GM23338 (cell line): ENCODE data around the gene CATSPER3. TPM values are rescaled to one million over a fixed set of nuclear protein-coding genes. Genes with fewer than 3 reads are reported as not detected.

Experiments used
- ATAC-seq: fragments of 200-7000 bp; cut with Tn5 transposase; 3 replicates; pipeline ENCODE4 v1.9.1; 2020
- DNase-seq: peaks from one replicate; pipeline ENCODE4 v3.0.0-alpha.2; 2015; ENCODE audit warnings: low spot score
- H2AFZ ChIP-seq: fragments of 200-600 bp; sonication (generic); 2 replicates; pipeline ENCODE4 v1.8.0; 2016; ENCODE audit warnings: antibody characterized with exemption, mild to moderate bottlenecking, moderate library complexity
- H3F3A ChIP-seq: fragments of 200-600 bp; sonication (generic); replicated peaks from 2 replicates; pipeline ENCODE4 v1.8.0; 2017; ENCODE audit warnings: antibody characterized with exemption, mixed run types, low read depth
- H3K27ac ChIP-seq: fragments of 200-600 bp; sonication (generic); 2 replicates; pipeline ENCODE4 v1.6.1; 2016; ENCODE audit warnings: low read depth
- H3K27me3 ChIP-seq: fragments of 200-600 bp; sonication (generic); 2 replicates; pipeline ENCODE4 v1.8.0; 2016; ENCODE audit warnings: mild to moderate bottlenecking, mixed run types, moderate library complexity; ENCODE audit not compliant: insufficient read depth
- H3K36me3 ChIP-seq: fragments of 200-600 bp; sonication (generic); 2 replicates; pipeline ENCODE4 v1.8.0; 2016; ENCODE audit warnings: mild to moderate bottlenecking; ENCODE audit not compliant: insufficient read depth
- H3K4me1 ChIP-seq: fragments of 200-600 bp; sonication (generic); 2 replicates; pipeline ENCODE4 v1.8.0; 2016; ENCODE audit warnings: mild to moderate bottlenecking, moderate library complexity; ENCODE audit not compliant: insufficient read depth
- H3K4me2 ChIP-seq: fragments of 200-600 bp; sonication (generic); 2 replicates; pipeline ENCODE4 v1.7.1; 2017; ENCODE audit warnings: mixed run types
- H3K4me3 ChIP-seq: fragments of 200-600 bp; sonication (generic); 2 replicates; pipeline ENCODE4 v1.6.1; 2016; ENCODE audit warnings: mixed run types
- H3K79me2 ChIP-seq: fragments of 200-600 bp; sonication (generic); replicated peaks from 2 replicates; pipeline ENCODE4 v1.8.0; 2017; ENCODE audit warnings: mild to moderate bottlenecking; ENCODE audit not compliant: insufficient read depth
- H3K9me2 ChIP-seq: fragments of 200-600 bp; sonication (generic); 2 replicates; pipeline ENCODE4 v1.8.0; 2017; ENCODE audit not compliant: insufficient read depth
- H4K20me1 ChIP-seq: fragments of 200-600 bp; sonication (generic); replicated peaks from 2 replicates; pipeline ENCODE4 v1.8.0; 2017; ENCODE audit warnings: mild to moderate bottlenecking; ENCODE audit not compliant: insufficient read depth
- H3K27ac Mint-ChIP-seq: 2 replicates; pipeline ENCODE4 v1.8.0; 2020; ENCODE audit warnings: inconsistent platforms, mild to moderate bottlenecking, moderate library complexity, mixed read lengths
- H3K27me3 Mint-ChIP-seq: 3 replicates; pipeline ENCODE4 v1.8.0; 2022; ENCODE audit warnings: low read depth, mild to moderate bottlenecking, moderate library complexity, mixed read lengths, inconsistent platforms; ENCODE audit not compliant: insufficient read depth, poor library complexity
- H3K36me3 Mint-ChIP-seq: 3 replicates; pipeline ENCODE4 v1.8.0; 2021; ENCODE audit warnings: low read depth, mild to moderate bottlenecking, inconsistent platforms, moderate library complexity, mixed read lengths
- H3K4me1 Mint-ChIP-seq: 3 replicates; pipeline ENCODE4 v1.8.0; 2020; ENCODE audit warnings: mild to moderate bottlenecking, inconsistent platforms, mixed read lengths
- H3K4me3 Mint-ChIP-seq: 3 replicates; pipeline ENCODE4 v1.8.0; 2021; ENCODE audit warnings: moderate library complexity, mild to moderate bottlenecking, inconsistent platforms, mixed read lengths
- H3K9me3 Mint-ChIP-seq: 3 replicates; pipeline ENCODE4 v1.8.0; 2020; ENCODE audit warnings: moderate library complexity, mild to moderate bottlenecking, inconsistent platforms, mixed read lengths
- CREB1 ChIP-seq: fragments of 250-450 bp; sonication (Bioruptor Pico); IDR thresholded peaks from 2 replicates; pipeline ENCODE4 v1.5.0; 2020; ENCODE audit warnings: low read depth, mild to moderate bottlenecking, moderate library complexity
- EZH2 ChIP-seq: fragments of 200-600 bp; sonication (generic); IDR thresholded peaks from one replicate; pipeline ENCODE4 v1.8.0; 2017; ENCODE audit warnings: antibody characterized with exemption, mild to moderate bottlenecking, low read depth; ENCODE audit not compliant: unreplicated experiment
- EZH2phosphoT487 ChIP-seq: fragments of 200-600 bp; sonication (generic); IDR thresholded peaks from one replicate; pipeline ENCODE4 v1.8.1; 2018; ENCODE audit warnings: antibody characterized with exemption; ENCODE audit not compliant: unreplicated experiment
- NANOG ChIP-seq: IDR thresholded peaks from 2 replicates; pipeline ENCODE4 v1.6.1; 2016; ENCODE audit warnings: antibody characterized with exemption, borderline replicate concordance
- POLR2AphosphoS5 ChIP-seq: IDR thresholded peaks from 2 replicates; pipeline ENCODE4 v1.6.1; 2016; ENCODE audit warnings: antibody characterized with exemption, low read depth
- STAT1 ChIP-seq: IDR thresholded peaks from one replicate; pipeline ENCODE4 v1.6.1; 2016; ENCODE audit warnings: antibody characterized with exemption; ENCODE audit not compliant: unreplicated experiment
- ZNF114 ChIP-seq: fragments of 250-450 bp; sonication (Bioruptor Pico); IDR thresholded peaks from 2 replicates; pipeline ENCODE4 v1.5.0; 2020; ENCODE audit warnings: mild to moderate bottlenecking, moderate library complexity
- ZNF331 ChIP-seq: fragments of 250-450 bp; sonication (Bioruptor Pico); IDR thresholded peaks from 2 replicates; pipeline ENCODE4 v1.5.0; 2020; ENCODE audit warnings: low read depth, mild to moderate bottlenecking, moderate library complexity
- polyA plus RNA-seq: library from polyadenylated mRNA; unstranded; fragments of >200 nt; fragmentation: Nextera tagmentation; extraction: Ambion mirVana; gene quantifications from 2 replicates; pipeline ENCODE4 v1.2.1, GENCODE V29; 2016
- total RNA-seq: library from RNA; depleted of rRNA; stranded (reverse); fragments of >200 nt; shearing (Covaris generic); gene quantifications from 2 replicates; pipeline ENCODE4 v1.2.3, GENCODE V29; 2014
- TF ChIP-seq, protein P1 (sequence below): IDR thresholded peaks from one replicate; pipeline ENCODE4 v1.6.1; 2018; ENCODE audit warnings: antibody characterized with exemption; ENCODE audit not compliant: unreplicated experiment
- TF ChIP-seq, protein P2 (sequence below): fragments of 250-450 bp; sonication (Bioruptor Pico); IDR thresholded peaks from 2 replicates; pipeline ENCODE4 v1.5.0; 2020; ENCODE audit warnings: mild to moderate bottlenecking, moderate library complexity
- TF ChIP-seq, protein P3 (sequence below), 2 experiments: fragments of 200-600 bp in 1 of 2; sonication (generic) in 1 of 2; conservative IDR thresholded peaks; 2 replicates each; pipeline versions ENCODE4 v1.5.1 to v1.6.1; 2016 to 2017; ENCODE audit warnings: antibody characterized with exemption in 2 of 2, low read depth in 2 of 2, mild to moderate bottlenecking in 2 of 2, moderate library complexity in 1 of 2

The CATSPER3 gene
- total and polyA plus RNA-seq, 2 experiments from 2014 or later = 0.19 TPM; not detected in 1

DNA sequence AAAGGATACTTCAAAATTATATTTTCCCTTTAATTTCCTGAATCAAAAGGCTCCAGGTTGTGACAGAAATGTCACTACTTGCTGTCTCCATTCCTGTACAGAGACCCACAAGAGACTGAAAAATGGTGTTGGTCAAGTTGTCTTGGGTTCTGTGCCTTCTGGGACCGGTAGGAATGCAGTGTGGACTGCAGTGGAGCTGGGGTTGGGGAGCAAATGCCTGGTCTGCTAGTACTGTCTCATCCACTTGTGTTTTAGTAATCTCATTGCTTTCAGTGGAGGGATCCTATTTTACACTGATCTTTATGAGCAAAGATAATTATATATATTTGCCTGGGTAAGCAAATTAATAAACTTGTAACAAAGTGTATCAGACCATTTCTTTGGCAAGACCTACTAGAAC is 24.2 kb upstream of the CATSPER3 start:
- peaks cover 1% of the 10 kb centered on the region for H3K27me3 Mint-ChIP-seq
- H3K36me3 Mint-ChIP-seq = peaks cover 6% of the 10 kb centered on the region; the same call in 2 of the 3 replicates
- peaks cover 2% of the 10 kb centered on the region; the same call in 2 of the 3 replicates for H3K4me1 Mint-ChIP-seq
- TF ChIP-seq EZH2 = no peak
- TF ChIP-seq, protein P1, sequence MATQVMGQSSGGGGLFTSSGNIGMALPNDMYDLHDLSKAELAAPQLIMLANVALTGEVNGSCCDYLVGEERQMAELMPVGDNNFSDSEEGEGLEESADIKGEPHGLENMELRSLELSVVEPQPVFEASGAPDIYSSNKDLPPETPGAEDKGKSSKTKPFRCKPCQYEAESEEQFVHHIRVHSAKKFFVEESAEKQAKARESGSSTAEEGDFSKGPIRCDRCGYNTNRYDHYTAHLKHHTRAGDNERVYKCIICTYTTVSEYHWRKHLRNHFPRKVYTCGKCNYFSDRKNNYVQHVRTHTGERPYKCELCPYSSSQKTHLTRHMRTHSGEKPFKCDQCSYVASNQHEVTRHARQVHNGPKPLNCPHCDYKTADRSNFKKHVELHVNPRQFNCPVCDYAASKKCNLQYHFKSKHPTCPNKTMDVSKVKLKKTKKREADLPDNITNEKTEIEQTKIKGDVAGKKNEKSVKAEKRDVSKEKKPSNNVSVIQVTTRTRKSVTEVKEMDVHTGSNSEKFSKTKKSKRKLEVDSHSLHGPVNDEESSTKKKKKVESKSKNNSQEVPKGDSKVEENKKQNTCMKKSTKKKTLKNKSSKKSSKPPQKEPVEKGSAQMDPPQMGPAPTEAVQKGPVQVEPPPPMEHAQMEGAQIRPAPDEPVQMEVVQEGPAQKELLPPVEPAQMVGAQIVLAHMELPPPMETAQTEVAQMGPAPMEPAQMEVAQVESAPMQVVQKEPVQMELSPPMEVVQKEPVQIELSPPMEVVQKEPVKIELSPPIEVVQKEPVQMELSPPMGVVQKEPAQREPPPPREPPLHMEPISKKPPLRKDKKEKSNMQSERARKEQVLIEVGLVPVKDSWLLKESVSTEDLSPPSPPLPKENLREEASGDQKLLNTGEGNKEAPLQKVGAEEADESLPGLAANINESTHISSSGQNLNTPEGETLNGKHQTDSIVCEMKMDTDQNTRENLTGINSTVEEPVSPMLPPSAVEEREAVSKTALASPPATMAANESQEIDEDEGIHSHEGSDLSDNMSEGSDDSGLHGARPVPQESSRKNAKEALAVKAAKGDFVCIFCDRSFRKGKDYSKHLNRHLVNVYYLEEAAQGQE = no peak
- no peak for DNase-seq
- Histone ChIP-seq H3K27me3 (no peaks in the 10 kb centered on the region), H3K9me2 (no peaks in the 10 kb centered on the region), H3K36me3 (no peaks in the 10 kb centered on the region), H2AFZ (no peak overlapping the region), H3K79me2 (no peaks in the 10 kb centered on the region), H4K20me1 (no peaks in the 10 kb centered on the region), H3K4me1 (no peaks in the 10 kb centered on the region), H3K4me2 (no peak overlapping the region), H3F3A (no peaks in the 10 kb centered on the region), H3K27ac (no peak overlapping the region), H3K4me3 (no peak overlapping the region)
- ATAC-seq = 0 out of 3 replicates have a peak, but pooled peaks have one; percentile 25
- H3K9me3 Mint-ChIP-seq = no peaks in the 10 kb centered on the region
- H3K27ac Mint-ChIP-seq = no peak overlapping the region
- H3K4me3 Mint-ChIP-seq = no peak overlapping the region

DNA sequence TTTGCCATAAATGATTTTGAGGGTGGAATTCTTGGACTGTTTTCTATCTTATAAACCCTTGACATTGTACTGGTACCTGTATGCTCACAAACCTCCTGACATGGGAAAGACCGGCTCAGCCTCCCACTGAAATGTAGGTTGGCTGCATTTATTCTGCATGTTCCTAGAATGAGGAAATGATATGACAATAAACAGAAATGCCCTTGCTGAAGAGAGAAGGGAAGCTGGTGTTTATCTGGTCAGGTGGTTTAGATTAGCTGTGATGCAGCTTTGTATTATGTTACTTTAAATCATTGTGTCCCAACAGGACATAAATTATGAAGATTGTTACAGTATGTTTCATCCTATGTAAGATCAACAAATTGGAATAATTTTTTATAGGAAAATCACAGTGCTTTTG is 23.1 kb upstream of the CATSPER3 start:
- Histone ChIP-seq H3K79me2 (no peaks in the 10 kb centered on the region), H3K4me2 (no peak overlapping the region), H3K4me1 (no peaks in the 10 kb centered on the region), H3K27ac (no peak overlapping the region), H3K36me3 (no peaks in the 10 kb centered on the region), H4K20me1 (no peaks in the 10 kb centered on the region), H3K9me2 (no peaks in the 10 kb centered on the region), H3F3A (no peaks in the 10 kb centered on the region), H3K27me3 (no peaks in the 10 kb centered on the region), H2AFZ (no peak overlapping the region), H3K4me3 (no peak overlapping the region)
- Mint-ChIP-seq H3K4me1 (peaks cover 2% of the 10 kb centered on the region; the same call in 2 of the 3 replicates), H3K9me3 (no peaks in the 10 kb centered on the region), H3K27me3 (peaks cover 1% of the 10 kb centered on the region), H3K36me3 (peaks cover 6% of the 10 kb centered on the region; the same call in 2 of the 3 replicates), H3K27ac (no peak overlapping the region), H3K4me3 (no peak overlapping the region)
- DNase-seq (no peak), ATAC-seq (no peak)
- TF ChIP-seq NANOG (no peak), ZNF331 (CRISPR knock-in tag) (no peak), STAT1 (no peak), ZNF114 (no peak), EZH2 (no peak), EZH2phosphoT487 (no peak), POLR2AphosphoS5 (no peak), CREB1 (CRISPR knock-in tag) (no peak)
- TF ChIP-seq, protein P2, sequence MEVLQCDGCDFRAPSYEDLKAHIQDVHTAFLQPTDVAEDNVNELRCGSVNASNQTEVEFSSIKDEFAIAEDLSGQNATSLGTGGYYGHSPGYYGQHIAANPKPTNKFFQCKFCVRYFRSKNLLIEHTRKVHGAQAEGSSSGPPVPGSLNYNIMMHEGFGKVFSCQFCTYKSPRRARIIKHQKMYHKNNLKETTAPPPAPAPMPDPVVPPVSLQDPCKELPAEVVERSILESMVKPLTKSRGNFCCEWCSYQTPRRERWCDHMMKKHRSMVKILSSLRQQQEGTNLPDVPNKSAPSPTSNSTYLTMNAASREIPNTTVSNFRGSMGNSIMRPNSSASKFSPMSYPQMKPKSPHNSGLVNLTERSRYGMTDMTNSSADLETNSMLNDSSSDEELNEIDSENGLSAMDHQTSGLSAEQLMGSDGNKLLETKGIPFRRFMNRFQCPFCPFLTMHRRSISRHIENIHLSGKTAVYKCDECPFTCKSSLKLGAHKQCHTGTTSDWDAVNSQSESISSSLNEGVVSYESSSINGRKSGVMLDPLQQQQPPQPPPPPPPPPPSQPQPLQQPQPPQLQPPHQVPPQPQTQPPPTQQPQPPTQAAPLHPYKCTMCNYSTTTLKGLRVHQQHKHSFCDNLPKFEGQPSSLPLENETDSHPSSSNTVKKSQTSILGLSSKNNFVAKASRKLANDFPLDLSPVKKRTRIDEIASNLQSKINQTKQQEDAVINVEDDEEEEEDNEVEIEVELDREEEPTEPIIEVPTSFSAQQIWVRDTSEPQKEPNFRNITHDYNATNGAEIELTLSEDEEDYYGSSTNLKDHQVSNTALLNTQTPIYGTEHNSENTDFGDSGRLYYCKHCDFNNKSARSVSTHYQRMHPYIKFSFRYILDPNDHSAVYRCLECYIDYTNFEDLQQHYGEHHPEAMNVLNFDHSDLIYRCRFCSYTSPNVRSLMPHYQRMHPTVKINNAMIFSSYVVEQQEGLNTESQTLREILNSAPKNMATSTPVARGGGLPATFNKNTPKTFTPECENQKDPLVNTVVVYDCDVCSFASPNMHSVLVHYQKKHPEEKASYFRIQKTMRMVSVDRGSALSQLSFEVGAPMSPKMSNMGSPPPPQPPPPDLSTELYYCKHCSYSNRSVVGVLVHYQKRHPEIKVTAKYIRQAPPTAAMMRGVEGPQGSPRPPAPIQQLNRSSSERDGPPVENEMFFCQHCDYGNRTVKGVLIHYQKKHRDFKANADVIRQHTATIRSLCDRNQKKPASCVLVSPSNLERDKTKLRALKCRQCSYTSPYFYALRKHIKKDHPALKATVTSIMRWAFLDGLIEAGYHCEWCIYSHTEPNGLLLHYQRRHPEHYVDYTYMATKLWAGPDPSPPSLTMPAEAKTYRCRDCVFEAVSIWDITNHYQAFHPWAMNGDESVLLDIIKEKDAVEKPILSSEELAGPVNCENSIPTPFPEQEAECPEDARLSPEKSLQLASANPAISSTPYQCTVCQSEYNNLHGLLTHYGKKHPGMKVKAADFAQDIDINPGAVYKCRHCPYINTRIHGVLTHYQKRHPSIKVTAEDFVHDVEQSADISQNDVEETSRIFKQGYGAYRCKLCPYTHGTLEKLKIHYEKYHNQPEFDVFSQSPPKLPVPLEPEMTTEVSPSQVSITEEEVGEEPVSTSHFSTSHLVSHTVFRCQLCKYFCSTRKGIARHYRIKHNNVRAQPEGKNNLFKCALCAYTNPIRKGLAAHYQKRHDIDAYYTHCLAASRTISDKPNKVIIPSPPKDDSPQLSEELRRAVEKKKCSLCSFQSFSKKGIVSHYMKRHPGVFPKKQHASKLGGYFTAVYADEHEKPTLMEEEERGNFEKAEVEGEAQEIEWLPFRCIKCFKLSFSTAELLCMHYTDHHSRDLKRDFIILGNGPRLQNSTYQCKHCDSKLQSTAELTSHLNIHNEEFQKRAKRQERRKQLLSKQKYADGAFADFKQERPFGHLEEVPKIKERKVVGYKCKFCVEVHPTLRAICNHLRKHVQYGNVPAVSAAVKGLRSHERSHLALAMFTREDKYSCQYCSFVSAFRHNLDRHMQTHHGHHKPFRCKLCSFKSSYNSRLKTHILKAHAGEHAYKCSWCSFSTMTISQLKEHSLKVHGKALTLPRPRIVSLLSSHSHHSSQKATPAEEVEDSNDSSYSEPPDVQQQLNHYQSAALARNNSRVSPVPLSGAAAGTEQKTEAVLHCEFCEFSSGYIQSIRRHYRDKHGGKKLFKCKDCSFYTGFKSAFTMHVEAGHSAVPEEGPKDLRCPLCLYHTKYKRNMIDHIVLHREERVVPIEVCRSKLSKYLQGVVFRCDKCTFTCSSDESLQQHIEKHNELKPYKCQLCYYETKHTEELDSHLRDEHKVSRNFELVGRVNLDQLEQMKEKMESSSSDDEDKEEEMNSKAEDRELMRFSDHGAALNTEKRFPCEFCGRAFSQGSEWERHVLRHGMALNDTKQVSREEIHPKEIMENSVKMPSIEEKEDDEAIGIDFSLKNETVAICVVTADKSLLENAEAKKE (CRISPR knock-in tag) = no peak
- TF ChIP-seq, protein P3, sequence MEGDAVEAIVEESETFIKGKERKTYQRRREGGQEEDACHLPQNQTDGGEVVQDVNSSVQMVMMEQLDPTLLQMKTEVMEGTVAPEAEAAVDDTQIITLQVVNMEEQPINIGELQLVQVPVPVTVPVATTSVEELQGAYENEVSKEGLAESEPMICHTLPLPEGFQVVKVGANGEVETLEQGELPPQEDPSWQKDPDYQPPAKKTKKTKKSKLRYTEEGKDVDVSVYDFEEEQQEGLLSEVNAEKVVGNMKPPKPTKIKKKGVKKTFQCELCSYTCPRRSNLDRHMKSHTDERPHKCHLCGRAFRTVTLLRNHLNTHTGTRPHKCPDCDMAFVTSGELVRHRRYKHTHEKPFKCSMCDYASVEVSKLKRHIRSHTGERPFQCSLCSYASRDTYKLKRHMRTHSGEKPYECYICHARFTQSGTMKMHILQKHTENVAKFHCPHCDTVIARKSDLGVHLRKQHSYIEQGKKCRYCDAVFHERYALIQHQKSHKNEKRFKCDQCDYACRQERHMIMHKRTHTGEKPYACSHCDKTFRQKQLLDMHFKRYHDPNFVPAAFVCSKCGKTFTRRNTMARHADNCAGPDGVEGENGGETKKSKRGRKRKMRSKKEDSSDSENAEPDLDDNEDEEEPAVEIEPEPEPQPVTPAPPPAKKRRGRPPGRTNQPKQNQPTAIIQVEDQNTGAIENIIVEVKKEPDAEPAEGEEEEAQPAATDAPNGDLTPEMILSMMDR (conservative IDR thresholded peaks at IDR 0.05; ENCODE audit: low read depth in 2 of 2) = no peak
